IPS-NIHi7 (cell line): ENCODE data around the gene ARHGEF19.
"Not testable (repeated sequence)": the region's sequence is repeated elsewhere in the genome, so short reads cannot be mapped to it uniquely, and the experiment has no call there.

Experiments
- DNase-seq: peaks from one replicate; pipeline ENCODE4 v3.0.0; 2012; ENCODE audit warnings: mixed read lengths; ENCODE audit errors: extremely low spot score

The ARHGEF19 gene

DNA sequence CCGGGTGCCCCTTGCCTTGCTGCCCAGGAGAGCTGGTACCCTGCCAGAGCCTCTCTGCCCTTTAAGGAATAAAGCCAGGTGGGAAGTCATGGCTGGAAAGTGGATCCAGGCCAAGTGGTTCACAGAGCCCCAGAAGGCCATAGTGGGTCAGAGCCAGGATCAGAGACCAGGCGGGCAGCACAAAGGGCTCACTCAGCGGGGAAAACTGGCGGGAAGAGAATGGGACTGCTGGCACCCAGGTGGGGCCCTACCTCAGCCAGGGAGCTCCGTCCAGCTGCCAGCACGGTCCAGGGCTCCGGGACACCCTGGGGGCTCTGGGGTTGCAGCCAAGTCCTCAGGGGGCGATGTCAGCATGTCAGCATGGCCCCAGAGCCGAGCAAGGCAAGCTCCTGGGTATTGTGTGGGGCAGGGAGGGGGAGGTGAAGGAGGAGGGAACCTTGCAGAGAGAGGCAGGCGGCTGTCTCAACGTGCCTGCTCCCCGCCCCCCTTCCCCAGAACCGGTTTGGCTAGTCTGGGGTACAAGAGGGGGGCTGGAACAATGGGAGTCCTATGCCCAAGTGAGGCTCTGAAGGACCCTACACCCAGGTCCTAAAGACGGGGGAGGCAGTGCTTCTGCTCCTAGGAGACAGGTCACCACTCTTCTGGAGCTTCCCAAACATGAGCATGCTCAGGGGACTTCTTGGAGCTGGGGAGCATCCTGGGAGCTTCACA lies at the start of gene ARHGEF19:
Gene ARHGEF19 (minus strand): TSS at position 402 of the 711 bp plus-strand sequence. CDS start 3,598 bp downstream, outside the sequence.
- DNase-seq: peak; percentile 56

DNA sequence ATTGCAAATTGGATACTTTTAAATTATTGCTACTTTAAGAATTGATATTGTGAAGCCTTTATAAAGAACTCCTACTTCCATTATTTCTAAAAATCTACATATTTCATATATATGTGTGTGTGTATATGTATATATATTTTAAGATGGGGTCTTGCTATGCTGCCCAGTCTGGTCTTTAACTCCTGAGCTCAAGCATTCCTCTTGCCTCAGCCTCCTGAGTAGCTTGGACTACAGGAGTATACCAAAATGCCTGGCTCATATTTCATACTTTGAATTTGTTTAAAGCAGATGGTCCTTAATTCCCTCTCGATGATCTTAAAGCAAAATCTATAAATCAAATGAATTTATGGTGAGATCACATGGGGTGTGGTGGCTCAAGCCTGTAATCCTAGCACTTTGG lies 49.6 kb upstream of the ARHGEF19 start:
- DNase-seq: no peak

DNA sequence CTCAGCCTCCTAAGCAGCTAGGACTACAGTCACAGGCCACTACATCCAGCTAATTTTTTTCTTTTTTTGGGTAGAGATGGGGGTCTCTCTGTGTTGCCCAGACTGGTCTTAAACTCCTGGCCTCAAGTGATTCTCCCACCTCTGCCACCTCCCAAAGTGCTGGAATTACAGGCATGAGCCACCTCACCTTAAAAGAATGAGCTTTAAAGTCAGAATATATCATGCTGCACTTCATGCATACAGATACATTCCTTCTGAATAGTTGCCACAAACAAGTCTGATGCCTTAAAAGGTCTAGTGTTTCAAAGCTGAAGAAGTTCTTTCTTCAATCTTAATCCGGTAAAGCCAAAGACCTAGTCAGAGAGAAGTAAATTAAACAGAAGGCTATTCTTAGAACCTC lies 48.4 kb upstream of the ARHGEF19 start:
- no peak for DNase-seq

DNA sequence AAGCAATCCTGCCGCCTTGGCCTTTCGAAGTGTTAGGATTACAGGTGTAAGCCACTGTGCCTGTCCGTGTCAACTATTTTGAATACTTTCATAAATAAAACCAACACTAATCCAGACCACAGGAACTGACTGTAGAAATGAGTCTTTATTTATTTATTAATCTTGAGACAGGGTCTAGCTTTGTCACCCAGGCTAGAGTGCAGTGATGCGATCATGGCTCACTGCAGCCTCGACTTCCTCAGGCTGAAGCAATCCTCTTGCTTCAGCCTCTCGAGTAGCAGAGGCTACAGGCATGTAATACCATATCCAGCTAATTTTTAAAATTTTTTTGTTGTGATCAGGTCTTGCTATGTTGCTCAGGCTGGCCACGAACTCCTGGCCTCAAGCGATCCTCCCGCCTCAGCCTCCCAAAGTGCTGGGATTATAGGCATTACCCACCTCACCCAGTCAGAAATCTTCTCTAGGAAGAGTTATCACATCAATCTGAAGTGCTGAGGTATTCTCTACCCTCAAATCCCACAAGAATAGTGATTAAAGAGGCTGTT lies 46.2 kb upstream of the ARHGEF19 start:
- DNase-seq: no peak

DNA sequence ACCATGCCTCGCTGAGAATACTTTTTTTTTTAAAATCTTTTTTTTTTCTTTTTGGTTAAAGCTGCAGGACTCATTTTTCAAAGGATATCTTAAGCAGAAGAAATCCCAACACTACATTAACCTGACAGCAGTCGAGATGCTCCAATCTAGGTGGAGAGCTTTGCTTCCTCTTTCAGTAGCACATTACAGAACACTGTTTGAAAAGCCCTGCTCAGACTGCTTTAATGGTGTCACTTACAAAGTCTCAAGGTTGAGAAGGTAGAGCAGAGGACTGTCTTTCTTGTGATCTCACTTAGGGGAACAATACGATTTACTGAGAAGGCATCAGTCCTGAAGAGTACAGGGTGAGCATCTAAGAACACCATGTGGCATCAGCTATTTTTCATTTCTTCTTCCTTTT lies 45.5 kb upstream of the ARHGEF19 start:
- DNase-seq: no peak

DNA sequence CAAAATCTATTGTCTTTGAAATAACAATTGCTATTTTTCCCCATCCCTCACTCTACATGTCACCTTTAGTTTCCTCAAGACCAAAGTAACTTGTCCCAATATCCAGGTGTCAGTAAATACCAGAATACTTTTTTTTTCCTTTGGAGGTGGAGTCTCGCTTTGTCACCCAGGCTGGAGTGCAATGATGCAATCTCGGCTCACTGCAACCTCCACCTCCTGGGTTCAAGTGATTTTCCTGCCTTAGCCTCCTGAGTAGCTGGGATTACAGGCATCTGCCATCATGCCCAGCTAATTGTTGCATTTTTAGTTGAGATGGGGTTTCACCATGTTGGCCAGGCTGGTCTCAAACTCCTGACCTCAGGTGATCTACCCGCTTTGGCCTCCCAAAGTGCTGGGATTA lies 45.1 kb upstream of the ARHGEF19 start:
- not testable (repeated sequence) for DNase-seq

DNA sequence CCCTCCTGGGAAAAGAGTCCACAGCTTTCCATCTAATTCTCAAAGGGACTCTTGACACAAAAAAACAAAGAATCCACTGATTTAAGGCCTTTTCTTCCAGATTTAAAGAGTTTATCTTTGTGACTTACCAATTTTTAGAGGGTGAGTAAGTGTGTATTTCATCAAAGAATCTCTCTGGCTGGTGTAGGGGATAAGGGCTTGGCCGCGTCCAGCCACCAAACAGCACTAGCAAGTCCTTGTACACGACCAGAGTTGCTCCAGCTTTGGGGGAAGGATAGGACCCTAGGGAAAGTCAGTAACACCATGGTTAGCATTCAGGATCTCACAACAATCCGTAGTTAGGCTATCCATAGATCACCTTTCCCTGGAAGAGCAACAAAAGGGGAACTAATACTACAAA lies 44.0 kb upstream of the ARHGEF19 start:
- DNase-seq: no peak

DNA sequence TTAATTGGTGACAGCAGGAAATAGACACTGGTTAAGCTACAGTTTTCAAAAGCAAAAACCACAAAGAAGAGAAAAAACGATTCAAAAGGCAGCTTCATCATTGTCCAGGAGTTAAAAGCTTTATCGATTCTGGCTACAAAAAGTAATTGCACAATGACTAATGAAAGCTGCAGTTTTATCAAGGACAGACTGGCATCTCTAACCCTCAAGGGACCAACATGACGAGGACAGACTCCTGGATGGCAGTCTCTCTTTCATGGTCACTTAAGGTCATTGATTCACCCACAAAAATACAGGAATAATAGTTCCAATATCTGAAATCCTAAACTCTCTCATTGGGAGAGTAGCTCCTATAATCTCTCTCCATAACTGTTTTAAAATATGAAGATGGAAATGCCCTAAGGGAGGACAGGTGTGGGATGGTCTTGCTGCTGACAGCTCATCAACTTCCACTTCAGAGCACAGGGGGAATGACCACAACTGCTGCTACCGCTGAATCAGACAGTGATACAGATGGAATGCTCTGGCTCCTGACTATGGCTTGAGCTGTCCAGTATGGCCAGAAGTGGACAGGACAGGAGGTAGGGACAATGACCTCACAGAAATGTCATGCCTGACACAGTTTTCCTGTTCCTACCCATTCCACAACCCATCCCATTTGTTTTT lies 41.9 kb upstream of the ARHGEF19 start:
- no peak for DNase-seq

DNA sequence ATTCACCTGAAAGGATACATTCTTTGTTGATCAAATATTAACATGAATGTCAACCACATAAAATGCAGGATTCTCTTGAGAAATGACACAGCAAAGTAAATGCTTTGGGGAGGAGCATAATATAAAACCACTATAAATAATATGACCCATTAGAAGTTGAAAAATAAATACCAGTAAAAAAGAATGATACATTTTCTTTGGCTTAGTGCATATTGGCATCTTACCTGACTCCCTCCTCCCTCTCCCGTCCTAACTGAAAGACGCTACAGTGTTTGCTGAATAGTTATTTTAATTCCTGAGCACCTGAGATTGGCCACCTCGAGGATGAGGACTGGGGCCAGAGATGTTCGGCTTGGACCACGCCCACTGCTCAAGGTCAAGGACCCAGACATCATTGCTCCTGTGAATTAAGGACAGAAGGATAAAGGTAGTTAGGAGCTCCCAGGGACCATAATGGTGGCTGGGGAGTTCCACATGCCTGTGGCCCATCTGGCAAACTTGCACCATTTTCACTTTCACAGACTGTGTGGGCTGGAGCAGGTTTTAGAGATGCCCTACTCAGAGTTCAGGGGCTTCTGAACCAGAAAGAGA lies 41.0 kb upstream of the ARHGEF19 start:
- no peak for DNase-seq

DNA sequence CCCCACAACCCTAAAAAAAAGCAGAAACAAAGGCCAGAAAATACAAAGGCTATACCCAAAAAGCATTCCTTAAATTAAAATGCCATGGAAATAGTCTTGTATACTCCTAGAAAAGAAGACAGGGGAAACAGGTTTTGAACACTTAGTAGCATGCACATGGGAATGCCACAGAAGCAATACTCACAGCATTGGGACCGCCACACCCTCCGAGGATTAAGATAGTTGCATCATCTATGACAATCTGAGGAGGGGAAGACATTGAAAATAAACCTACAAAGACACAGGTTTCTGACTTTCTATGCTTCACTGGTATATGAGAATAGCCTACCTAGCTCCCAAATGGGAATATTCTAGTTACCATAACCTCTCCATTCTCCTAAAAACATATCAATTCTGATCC lies 40.5 kb upstream of the ARHGEF19 start:
- no peak for DNase-seq

DNA sequence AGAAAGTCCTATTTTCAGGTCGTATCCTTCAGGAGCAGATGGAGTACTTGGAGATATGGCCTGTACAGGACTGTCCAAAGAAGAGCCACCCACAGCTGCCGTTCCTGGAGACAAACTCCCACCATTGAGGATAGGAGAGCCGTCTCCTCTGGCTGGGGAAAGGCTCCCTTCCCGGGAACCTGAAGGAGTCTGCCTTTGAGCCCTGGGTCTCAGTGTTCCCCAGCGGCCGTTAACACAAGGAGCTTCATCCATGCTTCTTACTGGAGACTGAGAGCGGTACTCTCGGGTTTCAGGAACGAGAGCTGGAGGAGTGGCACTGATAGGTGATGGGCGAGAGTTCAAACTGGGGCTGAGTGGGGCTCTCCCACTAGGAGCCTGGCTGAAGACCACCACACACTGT lies 38.9 kb upstream of the ARHGEF19 start:
- DNase-seq: no peak

DNA sequence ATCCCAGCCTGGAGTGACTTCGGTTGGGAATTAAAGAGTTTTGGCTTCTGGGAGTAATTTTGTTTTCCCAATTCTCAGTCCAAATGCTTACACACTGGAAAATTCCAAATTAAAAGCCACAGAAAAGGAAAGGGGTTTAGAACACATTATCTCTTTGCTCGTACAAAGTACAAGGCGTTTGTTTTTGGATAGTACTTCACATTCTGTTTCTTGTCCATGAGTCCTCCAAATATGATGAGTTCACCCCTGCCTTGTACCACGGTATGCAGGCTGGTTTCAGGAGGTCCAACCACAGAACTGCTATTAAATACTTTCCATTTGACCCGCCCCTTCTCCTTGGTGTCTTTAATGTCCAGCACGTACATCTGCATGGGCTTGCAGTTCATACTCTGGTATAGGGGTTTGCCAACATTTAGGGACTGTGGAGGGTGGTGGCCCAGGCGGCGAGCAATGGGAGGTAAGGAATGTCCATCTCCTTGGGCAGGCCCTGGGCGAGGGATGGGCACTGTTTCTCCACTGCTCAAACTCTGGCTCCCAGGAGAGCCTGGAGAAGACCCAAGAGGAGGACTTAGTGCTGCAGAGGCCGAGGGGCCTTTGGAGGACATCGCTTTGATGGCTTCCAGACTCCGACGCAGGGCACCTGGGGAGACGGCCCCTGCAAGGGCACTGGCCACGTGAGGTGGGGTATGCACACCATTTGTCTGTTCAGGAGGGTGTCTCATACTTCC lies 38.2 kb upstream of the ARHGEF19 start:
- no peak for DNase-seq

DNA sequence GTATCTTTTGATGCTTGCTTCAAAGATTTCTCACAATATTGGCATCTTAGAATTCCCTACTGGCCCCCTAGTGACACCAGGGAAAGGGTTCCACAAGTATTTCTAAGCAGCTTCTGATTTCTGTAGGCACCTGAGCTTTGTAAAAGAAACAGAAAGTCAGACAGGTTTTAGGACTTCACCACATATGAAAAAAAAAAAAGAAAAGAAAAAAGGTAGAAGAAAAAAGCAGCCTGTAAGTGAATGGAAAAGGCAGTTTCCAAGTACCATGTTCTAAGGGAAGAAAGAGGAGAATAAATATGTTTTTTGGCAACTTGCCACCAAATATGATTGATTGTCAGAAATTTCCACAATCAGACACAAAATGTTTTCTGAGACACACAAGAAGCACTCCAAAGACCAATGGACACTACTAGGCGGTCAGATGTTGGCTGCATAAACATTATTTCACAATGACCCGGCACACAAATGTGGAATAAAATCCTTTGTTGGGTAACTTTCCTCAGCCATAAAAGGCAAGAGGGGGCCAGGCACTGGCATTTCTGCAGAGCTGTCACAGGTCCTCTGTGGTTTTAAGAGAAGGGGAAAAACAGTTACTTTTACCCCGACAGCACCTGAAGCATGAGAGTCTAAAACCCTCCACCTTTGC lies 37.3 kb upstream of the ARHGEF19 start:
- no peak for DNase-seq

DNA sequence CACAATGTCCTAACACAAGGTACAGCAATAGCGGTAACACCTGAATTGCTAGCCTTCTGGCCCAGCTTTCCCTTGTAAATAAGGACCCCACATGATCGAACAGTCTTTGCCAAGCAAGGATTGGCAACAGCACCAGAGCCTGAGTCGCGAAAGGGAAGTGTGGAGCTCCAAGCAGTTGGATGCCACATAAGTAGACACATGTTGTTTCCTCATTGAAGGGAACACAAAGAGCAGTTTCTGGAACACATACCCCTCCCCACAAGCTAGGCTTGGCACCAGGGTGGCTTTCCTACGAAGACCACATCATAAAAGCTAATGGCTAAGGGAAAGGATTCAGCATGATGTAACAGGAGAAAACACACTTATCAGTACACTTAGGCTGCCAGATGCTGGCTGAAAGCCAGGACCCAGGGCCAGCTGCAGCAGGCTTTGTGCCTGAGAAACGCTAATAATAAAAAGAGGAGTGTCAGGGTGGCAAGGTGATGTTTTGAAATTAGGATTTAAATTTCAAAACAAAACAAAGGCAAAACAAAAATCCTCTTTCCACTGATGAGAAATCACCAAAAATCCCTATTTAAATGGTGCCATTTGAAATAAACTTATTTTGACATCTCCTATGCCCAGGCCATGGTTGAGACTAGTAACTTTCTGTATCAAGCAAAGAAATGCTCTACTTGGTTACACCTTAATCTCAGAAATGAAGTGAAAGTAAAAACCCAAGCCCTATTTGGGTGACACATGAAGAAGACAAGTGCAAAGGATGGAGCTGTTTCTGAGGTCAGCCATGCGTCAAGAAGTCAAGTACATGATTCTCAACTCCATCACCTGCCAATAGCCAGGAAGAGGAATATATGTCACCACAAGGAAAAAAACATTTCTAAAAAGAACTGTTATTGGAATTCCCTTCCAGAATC lies 36.4 kb upstream of the ARHGEF19 start:
- no peak for DNase-seq

DNA sequence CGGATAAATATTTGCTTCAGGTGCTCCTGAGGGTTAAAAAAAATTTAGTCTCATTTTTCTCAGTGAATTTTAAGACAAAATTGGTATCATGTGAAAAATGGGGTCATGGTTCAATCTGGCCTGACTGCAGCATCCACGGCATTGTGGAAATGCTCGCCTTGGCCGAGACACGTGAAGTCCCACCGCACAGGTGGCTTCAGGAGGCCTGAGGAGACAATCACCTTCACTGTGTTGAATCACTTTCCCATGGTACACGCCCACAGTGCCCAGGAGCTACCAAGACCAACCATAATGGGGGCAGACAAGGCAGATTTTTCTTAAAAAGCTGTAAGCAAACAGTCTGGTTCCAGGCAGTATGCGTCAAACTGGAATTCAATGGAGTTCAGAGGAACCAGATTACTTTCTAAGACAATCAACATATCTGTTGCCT lies 35.6 kb upstream of the ARHGEF19 start:
- no peak for DNase-seq

DNA sequence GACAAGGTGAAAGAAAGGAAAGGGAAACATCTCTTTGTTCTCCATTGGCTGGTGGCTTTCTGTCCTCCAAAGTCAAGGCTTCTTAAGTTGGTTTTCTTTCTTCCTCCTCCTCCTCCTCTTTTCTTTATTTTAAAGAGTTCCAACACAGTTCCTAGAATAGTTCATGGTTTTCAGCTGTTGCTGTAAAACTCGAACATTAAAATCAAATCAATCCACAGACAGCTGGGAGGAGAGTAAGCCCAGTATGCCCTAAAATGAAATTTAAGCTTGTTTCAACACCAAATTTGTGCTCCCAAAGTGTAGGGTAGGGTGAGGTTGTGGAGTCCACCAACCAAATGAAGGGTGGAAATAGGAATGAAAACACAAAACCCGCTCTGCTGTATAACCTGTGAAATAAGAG lies 35.0 kb upstream of the ARHGEF19 start:
- DNase-seq: no peak

DNA sequence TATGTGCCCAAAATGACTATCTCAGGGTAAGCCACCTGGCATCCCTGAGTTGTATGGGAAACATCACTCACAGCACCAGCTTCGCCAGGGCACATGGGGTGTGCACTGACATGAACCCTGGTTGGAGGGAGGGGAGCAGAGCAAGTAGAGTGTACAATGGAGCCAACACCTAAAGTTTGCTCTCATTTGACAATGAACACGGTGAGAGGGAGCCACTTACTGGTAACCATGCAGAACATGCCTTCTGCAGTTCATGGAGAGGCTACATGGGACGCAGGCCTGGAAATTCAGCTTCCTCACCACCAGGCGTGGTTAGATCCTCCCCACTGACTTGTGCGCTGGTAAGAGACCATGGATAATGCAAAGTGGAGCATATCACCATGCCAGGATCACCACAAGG lies 34.5 kb upstream of the ARHGEF19 start:
- DNase-seq: no peak

DNA sequence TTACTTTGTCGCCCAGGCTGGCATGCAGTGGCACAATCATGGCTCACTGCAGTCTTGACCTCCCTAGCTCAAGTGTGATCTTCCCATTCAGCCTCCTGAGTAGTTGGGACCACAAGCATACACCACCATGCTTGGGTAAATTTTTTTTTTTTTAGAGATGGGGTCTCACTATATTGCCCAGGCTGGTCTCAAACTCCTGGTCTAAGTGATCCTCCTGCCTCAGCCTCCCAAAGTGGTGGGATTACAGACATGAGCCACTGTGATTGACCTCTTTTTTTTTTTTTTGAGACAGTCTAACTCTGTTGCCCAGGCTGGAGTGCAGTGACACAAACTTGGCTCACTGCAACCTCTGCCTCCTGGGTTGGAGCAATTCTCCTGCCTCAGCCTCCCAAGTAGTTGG lies 33.8 kb upstream of the ARHGEF19 start:
- not testable (repeated sequence) for DNase-seq

DNA sequence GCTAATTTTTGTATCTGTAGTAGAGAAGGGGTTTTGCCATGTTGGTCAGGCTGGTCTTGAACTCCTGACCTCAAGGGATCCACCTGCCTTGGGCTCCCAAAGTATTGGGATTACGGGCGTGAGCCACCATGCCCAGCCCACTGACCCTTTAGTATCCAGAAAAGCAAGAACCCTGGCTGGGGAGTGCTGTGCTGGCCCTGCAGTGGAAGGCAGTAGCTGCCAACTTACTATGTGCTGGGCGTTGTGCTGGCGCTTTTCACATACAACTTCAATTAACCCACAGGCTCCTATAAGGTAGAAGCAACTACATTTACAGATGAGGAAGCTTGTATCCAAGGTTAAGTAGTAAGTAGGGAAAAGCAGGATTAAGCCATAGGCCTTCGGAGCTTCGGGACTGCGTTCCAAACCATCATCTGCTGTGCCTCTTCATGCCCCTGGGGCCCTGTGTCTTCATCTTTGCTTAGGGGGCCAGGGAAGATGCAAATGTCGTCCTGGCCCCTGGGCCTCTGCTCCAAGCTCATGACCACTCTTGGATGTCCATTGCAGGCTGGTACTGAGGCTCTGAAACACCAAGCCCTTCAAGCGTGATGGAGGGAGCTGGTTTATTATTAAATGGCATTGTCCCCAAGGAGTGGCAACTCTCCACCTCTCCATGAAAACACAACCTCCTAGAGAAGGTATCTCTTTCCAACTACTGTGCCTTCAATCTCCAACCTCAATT lies 33.2 kb upstream of the ARHGEF19 start:
- DNase-seq: no peak
